Measurements from ENCODE around the gene RPS27A.

DNA sequence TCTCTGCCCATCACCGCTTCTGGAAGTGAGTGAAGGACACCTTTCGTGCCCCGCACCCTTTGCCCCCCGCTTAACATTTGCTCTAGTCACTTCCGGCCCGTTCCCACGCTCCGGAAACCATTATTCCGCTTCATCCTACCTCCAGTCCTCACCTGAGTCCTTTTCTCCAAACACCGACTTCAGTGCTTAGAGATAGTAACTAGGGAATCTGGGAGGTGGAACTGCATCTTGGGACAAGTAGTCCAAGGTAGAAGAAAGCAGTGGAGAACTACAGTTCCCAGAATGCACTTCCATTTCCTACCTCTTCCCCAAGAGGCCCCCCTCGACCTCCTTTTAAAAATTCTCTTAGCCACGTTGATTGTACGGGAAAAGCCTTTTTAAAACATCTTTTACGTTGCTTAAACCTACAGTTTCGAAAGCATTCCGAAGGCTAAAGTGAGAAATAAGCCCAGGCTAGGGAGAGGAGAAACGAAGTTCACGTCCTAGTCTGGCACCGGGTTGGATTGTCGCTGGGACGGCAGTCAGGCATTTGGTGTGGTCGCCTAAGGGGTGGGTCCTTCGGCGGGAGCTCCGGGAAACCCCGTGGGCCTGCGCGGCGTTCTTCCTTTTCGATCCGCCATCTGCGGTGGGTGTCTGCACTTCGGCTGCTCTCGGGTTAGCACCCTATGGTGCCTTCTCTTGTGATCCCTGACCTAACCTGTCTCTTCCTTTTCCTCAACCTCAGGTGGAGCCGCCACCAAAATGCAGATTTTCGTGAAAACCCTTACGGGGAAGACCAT lies at the start of gene RPS27A, which contains the start of gene CLHC1:
- TF ChIP-seq, protein P1, sequence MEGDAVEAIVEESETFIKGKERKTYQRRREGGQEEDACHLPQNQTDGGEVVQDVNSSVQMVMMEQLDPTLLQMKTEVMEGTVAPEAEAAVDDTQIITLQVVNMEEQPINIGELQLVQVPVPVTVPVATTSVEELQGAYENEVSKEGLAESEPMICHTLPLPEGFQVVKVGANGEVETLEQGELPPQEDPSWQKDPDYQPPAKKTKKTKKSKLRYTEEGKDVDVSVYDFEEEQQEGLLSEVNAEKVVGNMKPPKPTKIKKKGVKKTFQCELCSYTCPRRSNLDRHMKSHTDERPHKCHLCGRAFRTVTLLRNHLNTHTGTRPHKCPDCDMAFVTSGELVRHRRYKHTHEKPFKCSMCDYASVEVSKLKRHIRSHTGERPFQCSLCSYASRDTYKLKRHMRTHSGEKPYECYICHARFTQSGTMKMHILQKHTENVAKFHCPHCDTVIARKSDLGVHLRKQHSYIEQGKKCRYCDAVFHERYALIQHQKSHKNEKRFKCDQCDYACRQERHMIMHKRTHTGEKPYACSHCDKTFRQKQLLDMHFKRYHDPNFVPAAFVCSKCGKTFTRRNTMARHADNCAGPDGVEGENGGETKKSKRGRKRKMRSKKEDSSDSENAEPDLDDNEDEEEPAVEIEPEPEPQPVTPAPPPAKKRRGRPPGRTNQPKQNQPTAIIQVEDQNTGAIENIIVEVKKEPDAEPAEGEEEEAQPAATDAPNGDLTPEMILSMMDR (IDR thresholded peaks at IDR 0.05 in 4 of 5, conservative IDR thresholded peaks at IDR 0.05 in 1 of 5) = peak in 2 of 5 experiments; percentile 9 to 16
- peak; percentile 85 to 87 for TF ChIP-seq POLR2A (IDR thresholded peaks at IDR 0.05)

All from gastrocnemius medialis (tissue), 4 donors.